Psoas muscle (tissue), 8 donors: ENCODE results near the gene CTR9. TPM values are rescaled to one million over a fixed set of nuclear protein-coding genes. Genes with fewer than 3 reads are reported as not detected.

Experiments used
- ATAC-seq, 4 donors: fragments of 200-7000 bp; cut with Tn5 transposase; one replicate each; pipeline ENCODE4 v1.9.1; 2020; ENCODE audit warnings: moderate library complexity in 3 of 4, mild to moderate bottlenecking in 2 of 4
- DNase-seq, 2 donors: peaks; one replicate each; pipeline ENCODE4 v3.0.0-alpha.2; 2020
- H3K27ac ChIP-seq: fragments of 200-600 bp; one replicate; pipeline ENCODE4 v1.8.0; 2022
- H3K27me3 ChIP-seq, 3 donors: fragments of 200-600 bp in 1 of 3; one replicate each; pipeline versions ENCODE4 v1.6.1 to v1.8.0; 2013 to 2022; ENCODE audit warnings: low read length in 2 of 3, mild to moderate bottlenecking in 2 of 3, moderate library complexity in 1 of 3; ENCODE audit not compliant: insufficient read depth in 3 of 3
- H3K36me3 ChIP-seq, 2 donors: fragments of 200-600 bp in 1 of 2; one replicate each; pipeline versions ENCODE4 v1.6.1 to v1.8.0; 2013 to 2022; ENCODE audit warnings: low read depth in 1 of 2, mild to moderate bottlenecking in 1 of 2, moderate library complexity in 1 of 2; ENCODE audit not compliant: insufficient read depth in 1 of 2
- H3K4me1 ChIP-seq: fragments of 200-600 bp; one replicate; pipeline ENCODE4 v1.8.0; 2022
- H3K4me3 ChIP-seq: fragments of 200-600 bp; one replicate; pipeline ENCODE4 v1.8.0; 2022; ENCODE audit warnings: mild to moderate bottlenecking
- H3K9me3 ChIP-seq: fragments of 200-600 bp; one replicate; pipeline ENCODE4 v1.8.0; 2022
- WGBS, 3 donors: extraction: QIAGEN DNeasy Blood & Tissue Kit; methylation state at CpG; one replicate each; pipeline versions ENCODE4 v1.1.6 to v1.1.7; 2013; 5-methylcytosine and 5-hydroxymethylcytosine counted together
- intact Hi-C, 2 donors: fragments of 100-400 bp; cut with DNase I; formaldehyde crosslinking; loops; one replicate each; pipeline versions ENCODE4 v1.11.0 to v1.14.2; 2022
- polyA plus RNA-seq, 3 donors: library from polyadenylated mRNA; stranded (reverse); fragments of 200-250 nt; gene quantifications; one replicate each; pipeline ENCODE4 v1.2.3, GENCODE V29; 2013
- total RNA-seq, 4 donors: library from RNA; stranded (reverse); fragmentation: NEBNext Ultra II Directional in 2 of 4; extraction: Animal tissue kit (Norgen Biotek cat#: 25700) in 2 of 4; gene quantifications; one replicate each; pipeline versions ENCODE4 v1.2.1 to v1.2.4, GENCODE V29; 2021 to 2023
- TF ChIP-seq, protein P1 (sequence below): fragments of 200-600 bp; IDR thresholded peaks from one replicate; pipeline ENCODE4 v1.8.0; 2022; ENCODE audit warnings: antibody characterized with exemption
- donor health status: healthy with polysubstance abuse.
- donor health status: DM: no; HTN: no; CAD: no; lungs with moderate emphysema.
- donor health status: Bipolar disorder and iron deficiency.
- donor health status: healthy.
- donor health status: DM: yes; HTN: yes; CAD: no.
- donor health status: DM: no; HTN: no; CAD: no.
- donor health status: DM: no; HTN: no; CAD: no.
- donor health status: DM: yes; HTN: yes; CAD: no.

Gene CTR9
- total and polyA plus RNA-seq, 7 donors, result 16.4 to 41.6 (median 22.4) TPM

DNA sequence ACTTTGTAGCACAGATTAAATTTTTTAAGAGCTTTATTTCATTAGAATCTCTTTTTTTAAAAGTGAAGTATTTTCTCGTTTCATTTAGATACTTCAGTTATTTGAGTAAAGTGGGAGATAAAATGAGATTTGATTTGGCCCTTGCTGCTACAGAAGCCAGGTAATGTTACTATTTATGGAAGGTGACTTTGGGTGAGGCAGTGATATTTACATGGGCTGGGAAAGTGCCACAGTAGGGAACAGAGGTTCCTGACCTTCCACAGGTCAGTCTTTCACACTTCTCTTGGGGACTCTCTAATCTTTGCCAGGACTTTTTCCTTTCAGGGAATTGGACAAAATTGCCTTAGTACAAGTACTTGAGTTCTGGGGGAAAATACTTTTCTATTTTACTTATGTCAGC lies 20.4 kb downstream of the CTR9 start:
- no peaks in the 10 kb centered on the region for H3K27me3 ChIP-seq
- 33 to 51% (median 38%) methylated on average over 1 of the region's 1 CpG for WGBS, 3 donors
- peaks cover 15% of the 10 kb centered on the region for H3K4me1 ChIP-seq
- H3K27ac ChIP-seq, result peak overlapping the region; percentile 76
- H3K4me3 ChIP-seq, result peak overlapping the region; percentile 8
- TF ChIP-seq, protein P1, sequence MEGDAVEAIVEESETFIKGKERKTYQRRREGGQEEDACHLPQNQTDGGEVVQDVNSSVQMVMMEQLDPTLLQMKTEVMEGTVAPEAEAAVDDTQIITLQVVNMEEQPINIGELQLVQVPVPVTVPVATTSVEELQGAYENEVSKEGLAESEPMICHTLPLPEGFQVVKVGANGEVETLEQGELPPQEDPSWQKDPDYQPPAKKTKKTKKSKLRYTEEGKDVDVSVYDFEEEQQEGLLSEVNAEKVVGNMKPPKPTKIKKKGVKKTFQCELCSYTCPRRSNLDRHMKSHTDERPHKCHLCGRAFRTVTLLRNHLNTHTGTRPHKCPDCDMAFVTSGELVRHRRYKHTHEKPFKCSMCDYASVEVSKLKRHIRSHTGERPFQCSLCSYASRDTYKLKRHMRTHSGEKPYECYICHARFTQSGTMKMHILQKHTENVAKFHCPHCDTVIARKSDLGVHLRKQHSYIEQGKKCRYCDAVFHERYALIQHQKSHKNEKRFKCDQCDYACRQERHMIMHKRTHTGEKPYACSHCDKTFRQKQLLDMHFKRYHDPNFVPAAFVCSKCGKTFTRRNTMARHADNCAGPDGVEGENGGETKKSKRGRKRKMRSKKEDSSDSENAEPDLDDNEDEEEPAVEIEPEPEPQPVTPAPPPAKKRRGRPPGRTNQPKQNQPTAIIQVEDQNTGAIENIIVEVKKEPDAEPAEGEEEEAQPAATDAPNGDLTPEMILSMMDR, result no peak
- no peaks in the 10 kb centered on the region for H3K9me3 ChIP-seq
- peaks cover 0 to 21% of the 10 kb centered on the region in 2 donors for H3K36me3 ChIP-seq
- DNase-seq (no peak), ATAC-seq (peak; percentile 82 to 93 (median 92))
- intact Hi-C loops, result no loop called here

DNA sequence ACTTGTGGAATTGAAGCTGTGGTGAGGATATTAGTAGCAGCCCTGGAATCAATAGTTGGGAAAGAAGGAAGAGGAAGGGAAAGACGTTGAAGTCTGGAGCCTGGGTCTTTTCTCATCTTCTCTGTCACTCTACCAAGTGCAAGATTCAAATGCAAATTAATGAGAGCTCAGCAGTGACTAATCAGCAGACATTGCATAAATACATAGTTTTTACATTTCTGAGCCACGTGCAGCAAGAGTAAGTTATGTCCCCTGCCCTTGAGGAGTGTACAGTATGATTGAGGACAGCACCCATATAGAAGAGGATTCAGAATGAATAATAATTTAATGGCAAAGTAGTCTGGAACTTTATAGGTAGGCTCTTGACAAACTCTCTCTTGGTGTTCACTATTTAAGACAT lies 23.8 kb downstream of the CTR9 start:
- 80 to 88% (median 86%) methylated on average over 2 of the region's 2 CpGs for WGBS, 3 donors
- Histone ChIP-seq H3K4me3 (no peak overlapping the region), H3K27ac (no peak overlapping the region), H3K36me3 (peaks cover 0 to 19% of the 10 kb centered on the region in 2 donors), H3K27me3 (no peaks in the 10 kb centered on the region), H3K9me3 (no peaks in the 10 kb centered on the region), H3K4me1 (peaks cover 24% of the 10 kb centered on the region)
- intact Hi-C loops, result no loop called here
- TF ChIP-seq, protein P1, result no peak
- ATAC-seq (no peak), DNase-seq (no peak)

DNA sequence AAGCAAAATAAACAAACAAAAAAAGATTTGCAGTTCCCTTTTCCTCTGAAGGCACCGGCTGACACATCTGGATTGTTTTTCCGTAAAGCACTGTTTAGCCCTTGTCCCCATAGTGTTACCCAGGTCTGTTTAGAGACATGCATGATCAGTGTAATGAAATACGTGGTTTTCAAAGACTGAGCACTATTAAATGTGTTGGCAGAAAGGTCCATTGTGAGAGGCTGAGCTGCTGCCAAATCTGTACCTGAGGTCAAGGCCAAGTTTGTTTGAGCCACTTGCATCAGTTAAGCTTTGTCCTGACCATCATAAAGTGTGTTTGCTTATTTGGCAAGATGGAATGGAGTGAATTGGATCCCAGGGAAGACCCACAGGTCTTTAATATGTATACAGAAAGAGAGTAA lies 26.3 kb downstream of the CTR9 start:
- Histone ChIP-seq H3K4me1 (peaks cover 8% of the 10 kb centered on the region), H3K4me3 (no peak overlapping the region), H3K27me3 (no peaks in the 10 kb centered on the region), H3K27ac (peak overlapping the region; percentile 65), H3K9me3 (no peaks in the 10 kb centered on the region), H3K36me3 (peaks cover 0 to 17% of the 10 kb centered on the region in 2 donors)
- whole genome bisulfite sequencing, 3 donors, result 52 to 64% (median 53%) methylated on average over 3 of the region's 3 CpGs
- TF ChIP-seq, protein P1, result no peak
- DNase-seq (no peak), ATAC-seq (no peak)
- intact Hi-C loops, result no loop called here

DNA sequence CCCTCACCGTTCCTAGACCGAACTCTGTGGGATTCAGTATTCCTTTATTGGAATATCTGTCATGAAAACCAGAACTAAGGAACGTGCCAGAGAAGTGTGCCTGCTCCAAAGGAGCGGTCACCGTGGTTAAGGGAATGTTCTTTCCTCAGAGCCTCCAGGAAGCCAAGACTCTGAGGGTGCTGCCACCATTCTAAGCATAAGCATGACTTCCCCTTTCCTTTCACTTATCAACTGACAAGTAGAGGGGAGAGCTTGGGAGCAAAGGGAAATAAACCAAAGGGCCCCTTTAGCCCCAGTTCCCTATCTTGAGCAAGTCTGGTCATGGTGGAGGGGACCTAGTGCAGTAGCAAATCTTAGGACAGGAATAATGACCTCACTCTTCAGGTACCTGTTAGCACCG lies 26.8 kb downstream of the CTR9 start:
- no peaks in the 10 kb centered on the region for H3K27me3 ChIP-seq
- peak overlapping the region; percentile 65 for H3K27ac ChIP-seq
- TF ChIP-seq, protein P1, result no peak
- H3K36me3 ChIP-seq, result peaks cover 0 to 17% of the 10 kb centered on the region in 2 donors
- peak in 2 of 4 donors; percentile 24 to 25 for ATAC-seq
- 58 to 82% (median 63%) methylated on average over 6 of the region's 6 CpGs for WGBS, 3 donors
- H3K9me3 ChIP-seq, result no peaks in the 10 kb centered on the region
- H3K4me3 ChIP-seq, result no peak overlapping the region
- intact Hi-C loops, result no loop called here
- H3K4me1 ChIP-seq, result peaks cover 8% of the 10 kb centered on the region
- no peak for DNase-seq
